ENCODE measurements around the gene CACNG5. TPM values are rescaled to one million over a fixed set of nuclear protein-coding genes. Genes with fewer than 3 reads are reported as not detected.

Gene CACNG5, protein sequence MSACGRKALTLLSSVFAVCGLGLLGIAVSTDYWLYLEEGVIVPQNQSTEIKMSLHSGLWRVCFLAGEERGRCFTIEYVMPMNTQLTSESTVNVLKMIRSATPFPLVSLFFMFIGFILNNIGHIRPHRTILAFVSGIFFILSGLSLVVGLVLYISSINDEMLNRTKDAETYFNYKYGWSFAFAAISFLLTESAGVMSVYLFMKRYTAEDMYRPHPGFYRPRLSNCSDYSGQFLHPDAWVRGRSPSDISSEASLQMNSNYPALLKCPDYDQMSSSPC
- total RNA-seq = not detected in 2 replicates
- total RNA-seq (2013) = not detected
- polyA plus RNA-seq = not detected in 2 replicates
- 0.34 TPM in 1 of 2 replicates, not detected in the other for polyA minus RNA-seq

- Histone ChIP-seq H3K9me3 (ENCODE audit: control extremely low read depth in 1 of 3, control insufficient read depth in 2 of 3, insufficient read depth in 1 of 3, low read length in 2 of 3) (peaks cover 0 to 5% (median 0%) of the 10 kb centered on the region in 3 donors), H3K4me1 (ENCODE audit: control insufficient read depth in 2 of 2, insufficient read depth in 2 of 2, low read length in 2 of 2) (no peaks in the 10 kb centered on the region), H3K4me2 (replicated peaks; ENCODE audit: low read depth, low read length, poor library complexity, severe bottlenecking) (no peak within 1 kb of the TSS), H3K27ac (ENCODE audit: low read length in 2 of 2) (no peak within 1 kb of the TSS), H2AFZ (ENCODE audit: insufficient read depth, low read depth, low read length, poor library complexity, severe bottlenecking) (no peak within 1 kb of the TSS), H3K9ac (ENCODE audit: low read length) (no peak within 1 kb of the TSS), H3K79me2 (ENCODE audit: control insufficient read depth, insufficient read depth, low read length) (no peaks in the 10 kb centered on the region), H3K36me3 (replicated peaks in 1 of 2; ENCODE audit: control extremely low read depth in 1 of 2, control insufficient read depth in 1 of 2, extremely low read depth in 1 of 2, insufficient read depth in 2 of 2, low read length in 1 of 2) (no peaks in the 10 kb centered on the region), H4K20me1 (ENCODE audit: control insufficient read depth, insufficient read depth, low read length, poor library complexity, severe bottlenecking) (no peaks in the 10 kb centered on the region), H3K27me3 (replicated peaks in 1 of 4; ENCODE audit: control extremely low read depth in 1 of 4, control insufficient read depth in 3 of 4, insufficient read depth in 4 of 4, low read length in 3 of 4) (peaks cover 0 to 34% (median 4%) of the 10 kb centered on the region in 4 experiments), H3K4me3 (ENCODE audit: control extremely low read depth in 1 of 5, extremely low read depth in 1 of 5, insufficient read depth in 1 of 5, low read depth in 2 of 5, low read length in 4 of 5) (no peak within 1 kb of the TSS)
- WGBS (ENCODE audit: insufficient coverage) = 6% methylated on average over 57 of the region's 57 CpGs
- Mint-ChIP-seq H3K4me3 (no peak within 1 kb of the TSS), H3K27ac (no peak within 1 kb of the TSS), H3K4me1 (peaks cover 3% of the 10 kb centered on the region), H3K9me3 (ENCODE audit: insufficient read depth) (no peaks in the 10 kb centered on the region), H3K27me3 (peaks cover 55% of the 10 kb centered on the region)
- ChIA-PET POLR2A (no interaction called here), CTCF (no interaction called here)
- DNase-seq (no peak), ATAC-seq (ENCODE audit: low read depth) (no peak)
- TF ChIP-seq EZH2 (IDR thresholded peaks at IDR 0.05; ENCODE audit: borderline replicate concordance, insufficient read depth, low read depth, low read length, poor library complexity, severe bottlenecking) = no peak
- TF ChIP-seq, protein P1, sequence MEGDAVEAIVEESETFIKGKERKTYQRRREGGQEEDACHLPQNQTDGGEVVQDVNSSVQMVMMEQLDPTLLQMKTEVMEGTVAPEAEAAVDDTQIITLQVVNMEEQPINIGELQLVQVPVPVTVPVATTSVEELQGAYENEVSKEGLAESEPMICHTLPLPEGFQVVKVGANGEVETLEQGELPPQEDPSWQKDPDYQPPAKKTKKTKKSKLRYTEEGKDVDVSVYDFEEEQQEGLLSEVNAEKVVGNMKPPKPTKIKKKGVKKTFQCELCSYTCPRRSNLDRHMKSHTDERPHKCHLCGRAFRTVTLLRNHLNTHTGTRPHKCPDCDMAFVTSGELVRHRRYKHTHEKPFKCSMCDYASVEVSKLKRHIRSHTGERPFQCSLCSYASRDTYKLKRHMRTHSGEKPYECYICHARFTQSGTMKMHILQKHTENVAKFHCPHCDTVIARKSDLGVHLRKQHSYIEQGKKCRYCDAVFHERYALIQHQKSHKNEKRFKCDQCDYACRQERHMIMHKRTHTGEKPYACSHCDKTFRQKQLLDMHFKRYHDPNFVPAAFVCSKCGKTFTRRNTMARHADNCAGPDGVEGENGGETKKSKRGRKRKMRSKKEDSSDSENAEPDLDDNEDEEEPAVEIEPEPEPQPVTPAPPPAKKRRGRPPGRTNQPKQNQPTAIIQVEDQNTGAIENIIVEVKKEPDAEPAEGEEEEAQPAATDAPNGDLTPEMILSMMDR (IDR thresholded peaks at IDR 0.05) = no peak
- intact Hi-C loops (cut with micrococcal nuclease) = no loop called here
Observed at GRCh38 chr17:66834919-66835454, at the start of gene CACNG5. Gene CACNG5, plus strand, starts transcription at chr17:66835117. Its CDS starts 42,216 bp downstream, at chr17:66877333.

DNA sequence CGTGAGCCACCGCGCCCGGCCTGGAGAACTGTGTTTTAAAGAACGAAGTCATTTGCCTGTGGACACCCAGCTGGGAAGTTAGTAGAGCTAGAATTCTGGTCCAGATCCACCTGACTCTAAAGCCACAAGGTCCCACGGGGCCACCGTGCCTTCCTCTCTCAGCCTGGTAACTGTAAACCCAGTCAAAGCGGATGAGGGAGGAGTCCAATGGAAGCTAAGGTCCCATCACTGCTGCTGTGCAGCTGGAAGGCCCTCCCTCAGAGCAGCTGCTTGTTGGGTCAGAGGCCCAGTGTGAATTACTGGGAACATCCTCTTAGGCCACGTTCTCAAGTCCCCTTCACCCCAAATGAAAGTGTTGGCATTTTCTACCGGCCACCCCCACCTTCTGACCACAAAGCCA is 48.8 kb upstream of the CACNG5 start:
- Histone ChIP-seq H3K79me2 (ENCODE audit: control insufficient read depth, insufficient read depth, low read length) (no peaks in the 10 kb centered on the region), H3K4me1 (ENCODE audit: control insufficient read depth in 2 of 2, insufficient read depth in 2 of 2, low read length in 2 of 2) (peaks cover 2 to 19% of the 10 kb centered on the region in 2 donors), H3K4me3 (ENCODE audit: control extremely low read depth in 1 of 5, extremely low read depth in 1 of 5, insufficient read depth in 1 of 5, low read depth in 2 of 5, low read length in 4 of 5) (no peak overlapping the region), H3K4me2 (replicated peaks; ENCODE audit: low read depth, low read length, poor library complexity, severe bottlenecking) (no peak overlapping the region), H2AFZ (ENCODE audit: insufficient read depth, low read depth, low read length, poor library complexity, severe bottlenecking) (no peak overlapping the region), H4K20me1 (ENCODE audit: control insufficient read depth, insufficient read depth, low read length, poor library complexity, severe bottlenecking) (no peaks in the 10 kb centered on the region), H3K36me3 (replicated peaks in 1 of 2; ENCODE audit: control extremely low read depth in 1 of 2, control insufficient read depth in 1 of 2, extremely low read depth in 1 of 2, insufficient read depth in 2 of 2, low read length in 1 of 2) (no peaks in the 10 kb centered on the region), H3K9me3 (ENCODE audit: control extremely low read depth in 1 of 3, control insufficient read depth in 2 of 3, insufficient read depth in 1 of 3, low read length in 2 of 3) (peaks cover 0 to 2% (median 0%) of the 10 kb centered on the region in 3 donors), H3K27me3 (replicated peaks in 1 of 4; ENCODE audit: control extremely low read depth in 1 of 4, control insufficient read depth in 3 of 4, insufficient read depth in 4 of 4, low read length in 3 of 4) (no peaks in the 10 kb centered on the region), H3K9ac (ENCODE audit: low read length) (no peak overlapping the region), H3K27ac (ENCODE audit: low read length in 2 of 2) (no peak overlapping the region)
- TF ChIP-seq, protein P1 (IDR thresholded peaks at IDR 0.05) = no peak
- TF ChIP-seq EZH2 (IDR thresholded peaks at IDR 0.05; ENCODE audit: borderline replicate concordance, insufficient read depth, low read depth, low read length, poor library complexity, severe bottlenecking) = no peak
- 20% methylated on average over 3 of the region's 10 CpGs for WGBS (ENCODE audit: insufficient coverage)
- H3K4me1 Mint-ChIP-seq = peaks cover 28% of the 10 kb centered on the region
- intact Hi-C loops (cut with micrococcal nuclease) = no loop called here
- DNase-seq (peak; percentile 19), ATAC-seq (ENCODE audit: low read depth) (no peak)
- no peaks in the 10 kb centered on the region for H3K9me3 Mint-ChIP-seq (ENCODE audit: insufficient read depth)
- peaks cover under 1% of the 10 kb centered on the region for H3K27me3 Mint-ChIP-seq
- ChIA-PET POLR2A (no interaction called here), CTCF (no interaction called here)
- no peak overlapping the region for H3K4me3 Mint-ChIP-seq
- H3K27ac Mint-ChIP-seq = no peak overlapping the region
